GM12878 (cell line): ENCODE measurements around the gene TTC33. TPM values are rescaled to one million over a fixed set of nuclear protein-coding genes. Genes with fewer than 3 reads are reported as not detected.

Experiments used
- ATAC-seq: fragments of 200-7000 bp; cut with Tn5 transposase; 3 replicates; pipeline ENCODE4 v1.9.1; 2020; ENCODE audit warnings: mild to moderate bottlenecking, moderate library complexity
- BruUV-seq: library from RNA; stranded (reverse); fragments of 400-500 nt; replicated peaks from 2 replicates; lab custom pipeline; 2021; lab: Mats Ljungman, UMichigan
- CTCF ChIA-PET: fragments of 300-600 bp; sonication (Branson Sonifier 250); formaldehyde crosslinking; extraction: SDS; loops from one replicate; lab custom pipeline; 2021; ENCODE audit warnings: inconsistent platforms; lab: Yijun Ruan, JAX
- POLR2A ChIA-PET: fragments of 350-600 bp; formaldehyde crosslinking; extraction: SDS; loops from one replicate; lab custom pipeline; 2021; ENCODE audit warnings: inconsistent platforms; lab: Charles Lee
- RAD21 ChIA-PET: fragments of 300-600 bp; sonication (Branson Sonifier 250); formaldehyde crosslinking; loops from one replicate; lab custom pipeline; 2023; ENCODE audit warnings: antibody characterized with exemption; ENCODE audit not compliant: unreplicated experiment; lab: Charles Lee
- SMC1A ChIA-PET: fragments of 300-600 bp; sonication (Branson Sonifier 250); formaldehyde crosslinking; loops from one replicate; lab custom pipeline; 2023; ENCODE audit not compliant: unreplicated experiment, uncharacterized antibody; lab: Charles Lee
- DNase-seq: peaks from one replicate; pipeline ENCODE4 v3.0.0-alpha.2; 2011; ENCODE audit warnings: low read depth, low spot score
- FAIRE-seq: peaks from 3 replicates; lab custom pipeline; 2011; peaks lifted over from hg19 to GRCh38; lab: Jason Lieb, UNC
- H2AFZ ChIP-seq: 2 replicates; pipeline ENCODE4 v1.6.0; 2011; ENCODE audit warnings: low read depth, low read length, control low read depth; ENCODE audit not compliant: control insufficient read depth
- H3K27ac ChIP-seq: 2 replicates; pipeline ENCODE4 v1.5.1; 2011; ENCODE audit warnings: control low read depth; ENCODE audit not compliant: control insufficient read depth, insufficient read depth
- H3K27me3 ChIP-seq, 2 experiments: replicated peaks in 1 of 2; 2 replicates each; pipeline versions ENCODE4 v1.6.0 to v1.6.1; 2011; ENCODE audit warnings: low read length in 1 of 2; ENCODE audit not compliant: control insufficient read depth in 2 of 2, insufficient read depth in 2 of 2
- H3K36me3 ChIP-seq, 2 experiments: 2 replicates each; pipeline ENCODE4 v1.5.1; 2011; ENCODE audit warnings: low read length in 1 of 2; ENCODE audit not compliant: control insufficient read depth in 2 of 2, insufficient read depth in 2 of 2
- H3K4me1 ChIP-seq: 2 replicates; pipeline ENCODE4 v1.6.1; 2011; ENCODE audit warnings: mild to moderate bottlenecking, low read length, moderate library complexity, mixed read lengths; ENCODE audit not compliant: control insufficient read depth, insufficient read depth
- H3K4me2 ChIP-seq: 2 replicates; pipeline ENCODE4 v1.6.0; 2011; ENCODE audit warnings: control low read depth; ENCODE audit not compliant: control insufficient read depth, insufficient read depth
- H3K4me3 ChIP-seq: fragments of 200-600 bp; sonication (generic); 2 replicates; pipeline ENCODE4 v1.5.1; 2016
- H3K79me2 ChIP-seq: 2 replicates; pipeline ENCODE4 v1.6.0; 2011; ENCODE audit warnings: low read length; ENCODE audit not compliant: control insufficient read depth, insufficient read depth
- H3K9ac ChIP-seq: 2 replicates; pipeline ENCODE4 v1.8.0; 2011; ENCODE audit warnings: low read length, control low read depth, mixed read lengths; ENCODE audit not compliant: control insufficient read depth, insufficient read depth
- H3K9me3 ChIP-seq: replicated peaks from 3 replicates; pipeline ENCODE4 v1.5.1; 2011; ENCODE audit warnings: mild to moderate bottlenecking, low read length; ENCODE audit not compliant: control insufficient read depth, insufficient read depth
- H4K20me1 ChIP-seq: 2 replicates; pipeline ENCODE4 v1.6.0; 2011; ENCODE audit not compliant: control insufficient read depth, insufficient read depth
- ATF7 ChIP-seq: fragments of 450-650 bp; IDR thresholded peaks from 2 replicates; pipeline ENCODE4 v1.6.1; 2016; ENCODE audit warnings: low read depth, mild to moderate bottlenecking
- CHD2 ChIP-seq: IDR thresholded peaks from 2 replicates; pipeline ENCODE4 v1.6.1; 2011; ENCODE audit warnings: low read depth, low read length, improper control_type of control experiment, borderline replicate concordance
- ESRRA ChIP-seq: IDR thresholded peaks from 2 replicates; pipeline ENCODE4 v1.6.1; 2012; ENCODE audit warnings: mild to moderate bottlenecking, low read length, improper control_type of control experiment
- ETV6 ChIP-seq, 2 experiments: fragments of 450-650 bp in 1 of 2; IDR thresholded peaks in 1 of 2; conservative IDR thresholded peaks in 1 of 2; 2 replicates each; pipeline ENCODE4 v1.6.1; 2014; ENCODE audit warnings: antibody characterized with exemption in 1 of 2, borderline replicate concordance in 1 of 2, low read depth in 1 of 2, mild to moderate bottlenecking in 1 of 2, moderate library complexity in 1 of 2
- MLLT1 ChIP-seq: fragments of 450-650 bp; IDR thresholded peaks from 2 replicates; pipeline ENCODE4 v1.6.1; 2016; ENCODE audit warnings: mild to moderate bottlenecking
- NBN ChIP-seq: fragments of 450-650 bp; IDR thresholded peaks from 2 replicates; pipeline ENCODE4 v1.6.1; 2016
- NFIC ChIP-seq: IDR thresholded peaks from 2 replicates; pipeline ENCODE4 v1.6.1; 2012; ENCODE audit warnings: low read depth, mild to moderate bottlenecking, inconsistent platforms, low read length, moderate library complexity
- PBX3 ChIP-seq: IDR thresholded peaks from 2 replicates; pipeline ENCODE4 v1.6.1; 2011; ENCODE audit warnings: mild to moderate bottlenecking, low read depth, low read length, moderate library complexity; ENCODE audit not compliant: insufficient replicate concordance
- RAD51 ChIP-seq: fragments of 450-650 bp; IDR thresholded peaks from 2 replicates; pipeline ENCODE4 v1.6.1; 2016; ENCODE audit warnings: moderate library complexity, mild to moderate bottlenecking, inconsistent platforms
- SMAD5 ChIP-seq: IDR thresholded peaks from 2 replicates; pipeline ENCODE4 v1.6.1; 2016; ENCODE audit warnings: antibody characterized with exemption, low read depth
- SPI1 ChIP-seq: IDR thresholded peaks from 2 replicates; pipeline ENCODE4 v1.6.1; 2011; ENCODE audit warnings: low read depth, mild to moderate bottlenecking, low read length, moderate library complexity, borderline replicate concordance; ENCODE audit not compliant: insufficient read depth
- SREBF2 ChIP-seq: IDR thresholded peaks from 2 replicates; pipeline ENCODE4 v1.6.1; 2012; ENCODE audit warnings: mild to moderate bottlenecking, low read length
- ZNF217 ChIP-seq: fragments of 450-650 bp; IDR thresholded peaks from 2 replicates; pipeline ENCODE4 v1.6.1; 2017; ENCODE audit warnings: antibody characterized with exemption, mild to moderate bottlenecking
- ZNF24 ChIP-seq: fragments of 450-650 bp; IDR thresholded peaks from 2 replicates; pipeline ENCODE4 v1.6.1; 2017; ENCODE audit warnings: antibody characterized with exemption, mild to moderate bottlenecking
- ZNF384 ChIP-seq: IDR thresholded peaks from 2 replicates; pipeline ENCODE4 v1.6.1; 2012; ENCODE audit warnings: low read depth, mild to moderate bottlenecking, low read length, improper control_type of control experiment, borderline replicate concordance
- WGBS: methylation state at CpG from one replicate; pipeline ENCODE4 v1.1.6; 2016; ENCODE audit warnings: low lambda C conversion rate; ENCODE audit not compliant: insufficient replicate concordance, insufficient coverage; ENCODE audit errors: missing lambda C conversion rate; 5-methylcytosine and 5-hydroxymethylcytosine counted together
- in situ Hi-C: fragments of 300-500 bp; cut with MboI; formaldehyde crosslinking; loops from 9 replicates; pipeline ENCODE4 v1.14.3; 2018; ENCODE audit warnings: mixed read lengths
- intact Hi-C: fragments of 100-400 bp; cut with micrococcal nuclease; formaldehyde crosslinking; loops from one replicate; pipeline ENCODE4 v1.14.2; 2022; ENCODE audit not compliant: unreplicated experiment
- polyA plus RNA-seq, 11 experiments: library from polyadenylated mRNA; depleted of rRNA in 4 of 11; unstranded in 6 of 11; stranded (reverse) in 5 of 11; fragments of >200 nt; fragmentation: Nextera tagmentation in 4 of 11; fragmentation: Illumina TruSeq in 1 of 11; extraction: Ambion mirVana in 4 of 11; extraction: Trizol in 1 of 11; gene quantifications; 1 replicate in 1 of 11; 2 replicates in 10 of 11; pipeline versions ENCODE4 v1.2.1 to v1.2.3, GENCODE V29; 2011 to 2016; ENCODE audit warnings: inconsistent platforms in 2 of 11, missing spikeins in 2 of 11, low read depth in 1 of 11
- total RNA-seq, 4 experiments: library from RNA; depleted of rRNA in 3 of 4; stranded (reverse); fragments of >200 nt in 3 of 4; fragmentation: Illumina TruSeq in 1 of 4; extraction: Trizol in 1 of 4; gene quantifications; 2 replicates each; pipeline versions ENCODE4 v1.2.1 to v1.2.3, GENCODE V29; 2013 to 2021

TTC33 gene
- total and polyA plus RNA-seq, 10 of the 15 experiments (the other 5 are each of a cell fraction or from before 2014, with no cell fraction given), result 7.9 to 22.3 (median 14.6) TPM

GRCh38 chr5:40607202-40607601 lies 148.6 kb downstream of the TTC33 start:
- ChIA-PET SMC1A (interaction anchor here (1.4 to 1.7 kb wide), 2 partner anchors 76 to 79 kb away, joined by 3 to 4 read pairs; no protein-coding TSS in a partner anchor), POLR2A (no interaction called here)
- FAIRE-seq, result no peak
- no peaks in the 10 kb centered on the region for H3K79me2 ChIP-seq
- H3K36me3 ChIP-seq, result no peaks in the 10 kb centered on the region
- no peak for ATAC-seq
- TF ChIP-seq CHD2 (no peak), NFIC (no peak), ETV6 (conservative IDR thresholded peaks at IDR 0.05 in 1 of 2, IDR thresholded peaks at IDR 0.05 in 1 of 2; ENCODE audit: borderline replicate concordance in 1 of 2, low read depth in 1 of 2) (no peak)
- TF ChIP-seq, all 136 proteins: peak for 0
- Histone ChIP-seq H3K4me3 (no peak overlapping the region), H3K27ac (no peak overlapping the region), H3K27me3 (peaks cover 0 to 2% of the 10 kb centered on the region in 2 experiments; a peak in 2 of 4 replicates), H3K9me3 (no peaks in the 10 kb centered on the region), H3K4me1 (no peaks in the 10 kb centered on the region), H3K4me2 (no peak overlapping the region), H4K20me1 (no peaks in the 10 kb centered on the region), H2AFZ (no peak overlapping the region), H3K9ac (no peak overlapping the region)
- intact Hi-C loops (no loop called here), in situ Hi-C loops (no loop called here)
- DNase-seq, result no peak
- WGBS, result 50% methylated on average over 3 of the region's 3 CpGs
- ChIA-PET CTCF (no interaction called here), RAD21 (no interaction called here)
- no TSS peak for BruUV-seq

- H3K9me3 ChIP-seq, result no peaks in the 10 kb centered on the region
- no peak overlapping the region for H3K27ac ChIP-seq
- H4K20me1 ChIP-seq, result no peaks in the 10 kb centered on the region
- POLR2A ChIA-PET, result no interaction called here
- H3K27me3 ChIP-seq, result peaks cover 0 to 2% of the 10 kb centered on the region in 2 experiments; a peak in 2 of 4 replicates
- WGBS, result 27% methylated on average over 11 of the region's 11 CpGs
- no peaks in the 10 kb centered on the region for H3K4me1 ChIP-seq
- H3K4me2 ChIP-seq, result 0 out of 2 replicates have a peak overlapping the region, but pooled peaks have one; percentile 7
- SMC1A ChIA-PET, result interaction anchor here (1.4 to 1.7 kb wide), 2 partner anchors 77 to 80 kb away, joined by 3 to 4 read pairs; no protein-coding TSS in a partner anchor
- no peaks in the 10 kb centered on the region for H3K36me3 ChIP-seq
- FAIRE-seq (peak; percentile 57), DNase-seq (no peak), ATAC-seq (no peak)
- intact Hi-C loops (no loop called here), in situ Hi-C loops (no loop called here)
- H3K79me2 ChIP-seq, result no peaks in the 10 kb centered on the region
- H3K4me3 ChIP-seq, result no peak overlapping the region
- no peak overlapping the region for H3K9ac ChIP-seq
- RAD21 ChIA-PET, result no interaction called here
- BruUV-seq, result no TSS peak
- H2AFZ ChIP-seq, result no peak overlapping the region
- CTCF ChIA-PET, result no interaction called here
- no peak for TF ChIP-seq SMAD5
- TF ChIP-seq ZNF24, result no peak
- TF ChIP-seq NBN, result no peak
- no peak for TF ChIP-seq PBX3
- no peak for TF ChIP-seq MLLT1
- TF ChIP-seq ATF7, result no peak
- no peak for TF ChIP-seq ZNF217
- TF ChIP-seq SPI1, result no peak
- no peak for TF ChIP-seq RAD51
- TF ChIP-seq ESRRA, result no peak
- TF ChIP-seq ZNF384, result no peak
- TF ChIP-seq SREBF2, result no peak
These were observed 149.5 kb downstream of the TTC33 start for GRCh38 chr5:40606077-40606765.
